Fibroblast of peridontal ligament (primary cell): Measurements from ENCODE around the gene DDX19B.
"Not testable (repeated sequence)": the region's sequence is repeated elsewhere in the genome, so short reads cannot be mapped to it uniquely, and the experiment has no call there.

ENCODE experiments used
- DNase-seq: peaks from one replicate; pipeline ENCODE4 v3.0.0-alpha.2; 2010; ENCODE audit errors: extremely low read depth

Gene DDX19B

GRCh38 chr16:70298988-70299938 is at the start of gene DDX19B:
Gene DDX19B, plus strand, starts transcription at chr16:70299186. Its CDS starts 112 bp downstream, at chr16:70299298.
- DNase-seq: peak; percentile 69

GRCh38 chr16:70249697-70250096 is 49.3 kb upstream of the DDX19B start:
- not testable (repeated sequence) for DNase-seq

- DNase-seq: peak; percentile 44
These were observed 48.0 kb upstream of the DDX19B start for GRCh38 chr16:70250748-70251628.

DNA sequence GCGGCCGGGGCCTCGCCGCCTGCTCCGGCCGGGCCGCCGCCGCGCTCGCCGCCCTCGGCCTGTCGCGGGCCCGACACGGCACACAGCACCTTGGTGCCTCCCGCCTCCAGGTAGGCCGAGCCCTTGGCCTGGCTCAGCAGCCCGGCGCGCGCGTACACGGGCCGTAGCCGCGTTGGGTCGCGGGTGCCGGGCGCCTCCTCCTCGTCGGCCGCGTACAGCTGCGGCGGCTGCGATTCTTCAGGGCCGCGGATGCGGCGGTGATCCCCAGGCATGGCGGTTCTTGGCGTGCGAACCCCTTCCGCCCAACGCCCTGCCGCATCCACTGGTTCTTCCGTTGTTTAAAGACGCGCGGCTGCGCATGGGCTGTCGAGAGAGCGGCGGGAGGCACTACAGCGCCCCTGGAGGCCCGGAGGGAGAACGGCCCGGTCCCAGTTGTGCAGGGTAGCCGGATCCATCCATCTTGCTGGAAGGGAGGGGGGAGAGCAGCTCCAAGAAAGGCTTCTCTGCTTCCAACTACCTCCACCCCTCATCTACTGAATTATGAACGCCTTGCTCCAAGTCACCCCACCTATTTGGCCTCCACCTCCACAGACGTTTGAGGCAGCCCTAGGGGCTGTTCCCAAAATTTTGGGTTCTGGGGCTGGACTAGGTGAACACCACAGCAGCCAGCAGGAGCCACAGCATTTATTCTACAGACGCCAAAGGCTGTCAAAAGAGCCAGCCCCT is 47.2 kb upstream of the DDX19B start, which contains the start of gene EXOSC6:
TSS of gene EXOSC6 (minus strand) at position 312 of the 726 bp plus-strand sequence. CDS start at position 272, 40 bp downstream.
- peak; percentile 85 for DNase-seq

- DNase-seq: no peak
These were observed 46.5 kb upstream of the DDX19B start for GRCh38 chr16:70252355-70252988.

GRCh38 chr16:70253291-70254106 is 45.5 kb upstream of the DDX19B start:
- DNase-seq: peak; percentile 42

DNA sequence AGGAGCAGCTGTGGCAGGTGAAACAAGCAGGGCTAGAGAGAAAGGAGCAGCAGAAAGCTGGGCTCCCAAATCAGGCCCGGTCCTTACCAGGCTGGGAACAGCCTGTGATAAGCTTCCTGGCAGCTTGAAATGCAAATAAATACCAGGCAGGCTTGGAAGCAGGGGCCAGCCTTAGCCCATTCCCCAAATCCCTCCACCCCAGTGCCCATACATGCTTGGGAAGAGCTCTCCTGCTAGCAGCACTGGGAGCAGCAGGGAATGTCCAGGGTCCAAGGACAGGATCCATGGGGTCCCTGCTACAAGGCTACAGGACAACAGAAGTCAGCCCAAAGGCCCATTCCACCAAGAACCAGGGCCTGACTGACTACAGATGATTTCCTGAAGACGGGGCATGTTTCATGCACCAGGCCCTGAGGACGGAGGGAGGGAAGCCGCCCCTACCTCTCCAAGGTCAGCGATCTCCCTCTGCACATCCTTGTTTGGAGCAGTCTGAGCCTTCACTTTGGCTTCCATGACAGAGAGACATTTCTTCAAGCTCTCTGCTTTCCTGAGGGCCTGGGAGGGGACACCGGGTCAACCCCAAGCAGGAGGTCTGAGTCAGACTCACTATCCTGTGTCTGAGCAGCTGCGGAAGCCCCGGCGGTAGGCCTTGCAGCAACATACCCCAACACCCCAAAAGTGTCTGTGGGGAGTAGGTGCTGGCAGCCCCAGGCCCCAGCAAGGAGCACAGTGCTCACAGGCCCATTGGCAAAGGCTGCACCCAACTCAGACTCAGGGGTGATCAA is 44.6 kb upstream of the DDX19B start:
- no peak for DNase-seq

DNA sequence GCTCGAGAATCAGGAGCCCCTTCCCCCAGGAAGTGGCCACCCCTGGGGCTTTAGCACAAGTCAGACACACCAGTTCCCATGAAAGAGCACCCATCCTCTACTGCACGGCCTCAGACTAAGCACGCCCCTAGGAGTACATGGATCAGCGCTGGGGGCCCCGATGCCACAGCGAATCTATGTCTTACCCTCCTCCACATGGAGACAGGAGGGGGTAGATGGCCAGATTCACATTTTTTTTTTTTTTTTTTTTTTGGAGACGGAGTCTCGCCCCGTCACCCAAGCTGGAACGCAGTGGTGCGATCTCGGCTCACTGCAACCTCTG is 44.1 kb upstream of the DDX19B start:
- DNase-seq: no peak

GRCh38 chr16:70255574-70255973 is 43.4 kb upstream of the DDX19B start:
- DNase-seq: no peak

DNA sequence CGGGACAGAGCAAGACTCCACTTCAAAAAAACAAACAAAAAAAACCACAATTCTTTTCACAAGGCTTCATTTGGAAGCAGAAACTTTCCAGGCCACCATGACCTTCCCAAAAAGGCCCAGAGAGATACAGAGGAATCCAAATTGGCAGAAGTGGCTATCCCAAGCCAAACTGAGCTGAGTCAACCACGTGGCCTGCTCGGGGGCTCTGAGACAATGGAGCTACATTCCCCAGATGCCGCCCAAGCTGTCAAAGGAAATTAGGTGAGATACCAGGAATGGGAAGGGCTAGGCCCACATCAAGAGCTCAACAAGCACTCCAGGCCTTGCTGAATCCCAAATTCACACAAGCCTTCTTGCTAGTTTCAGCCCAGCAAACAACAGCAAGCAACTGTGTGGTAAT is 41.6 kb upstream of the DDX19B start:
- peak; percentile 57 for DNase-seq

- DNase-seq: no peak
These were observed 40.9 kb upstream of the DDX19B start for GRCh38 chr16:70258065-70258464.

- no peak for DNase-seq
These were observed 40.0 kb upstream of the DDX19B start for GRCh38 chr16:70258946-70259345.

DNA sequence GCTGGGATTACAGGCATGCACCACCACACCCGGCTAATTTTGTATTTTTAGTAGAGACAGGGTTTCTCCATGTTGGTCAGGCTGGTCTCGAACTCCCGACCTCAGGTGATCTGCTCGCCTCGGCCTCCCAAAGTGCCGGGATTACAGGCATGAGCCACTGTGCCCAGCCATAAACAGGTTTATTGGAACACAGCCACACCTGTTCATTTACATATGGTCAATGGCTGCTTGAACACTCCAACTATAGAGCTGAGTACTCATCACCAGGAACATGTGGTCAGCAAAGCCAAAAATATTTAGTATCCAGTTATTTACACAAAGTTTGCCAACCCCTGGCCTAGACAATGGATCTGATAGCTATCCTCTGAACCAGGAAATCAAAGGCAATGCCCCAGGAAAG is 39.1 kb upstream of the DDX19B start:
- DNase-seq: not testable (repeated sequence)

DNA sequence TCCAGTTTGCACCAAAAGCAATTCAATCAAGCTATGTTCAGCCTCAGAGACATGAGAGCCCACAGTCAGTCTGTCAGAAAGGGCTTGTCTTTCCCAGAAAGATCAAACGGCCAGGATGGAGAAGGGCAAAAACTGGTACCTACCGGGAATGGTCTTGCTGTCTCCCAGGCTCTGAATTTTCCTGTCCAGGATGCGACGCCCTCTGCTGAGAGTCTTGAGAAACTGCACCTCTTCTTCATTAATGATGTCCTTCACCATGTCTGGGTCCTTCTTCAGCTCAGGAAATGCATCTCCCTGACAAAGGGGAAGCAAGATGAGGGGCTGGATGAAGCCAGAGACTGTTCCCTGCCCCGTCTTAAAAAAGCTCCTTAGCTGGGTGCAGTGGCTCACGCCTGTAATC is 31.5 kb upstream of the DDX19B start:
- peak; percentile 47 for DNase-seq

- not testable (repeated sequence) for DNase-seq
These were observed 31.1 kb upstream of the DDX19B start for GRCh38 chr16:70267922-70268321.

DNA sequence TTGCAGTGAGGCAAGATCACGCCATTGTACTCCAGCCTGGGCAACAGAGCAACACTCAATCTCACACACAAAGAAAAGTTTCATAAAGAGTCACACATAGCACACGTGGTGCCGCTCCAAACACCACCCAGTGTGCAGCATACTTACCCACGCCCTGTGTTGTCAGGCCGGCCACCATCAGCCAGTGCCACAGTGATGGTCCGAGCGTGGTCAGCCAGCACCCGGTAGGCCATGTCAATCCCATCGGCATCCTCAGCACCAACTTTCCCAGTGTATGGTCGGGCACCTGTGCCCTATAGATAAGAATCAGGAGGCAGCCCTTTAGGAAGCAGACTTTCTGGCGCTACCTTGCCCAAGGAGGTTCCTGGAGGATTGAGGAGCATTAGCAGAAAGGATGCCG is 29.5 kb upstream of the DDX19B start:
- no peak for DNase-seq

GRCh38 chr16:70270176-70270575 is 28.8 kb upstream of the DDX19B start:
- DNase-seq: no peak

DNA sequence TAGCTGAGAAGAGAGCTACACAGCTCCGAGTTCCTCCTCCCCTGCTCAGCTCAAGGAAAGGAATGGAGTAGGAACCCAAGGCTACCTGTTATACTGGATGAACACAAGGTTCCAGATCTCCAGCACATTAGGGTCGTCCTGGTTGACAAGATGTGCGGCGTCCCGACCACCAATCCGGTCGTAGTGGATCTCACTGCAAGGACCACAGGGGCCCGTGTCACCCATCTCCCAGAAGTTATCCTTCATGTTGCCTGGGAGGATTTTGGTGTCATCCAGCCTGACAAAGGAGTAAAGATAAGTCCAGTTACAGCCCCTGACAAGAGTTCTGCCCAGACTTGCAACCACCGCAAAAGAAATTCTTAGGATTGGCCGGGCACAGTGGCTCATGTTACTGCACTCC is 27.3 kb upstream of the DDX19B start:
- no peak for DNase-seq

- DNase-seq: no peak
These were observed 22.6 kb upstream of the DDX19B start for GRCh38 chr16:70276392-70276791.
